HCT116 (cell line): ENCODE results near the gene RND1. TPM values are rescaled to one million over a fixed set of nuclear protein-coding genes. Genes with fewer than 3 reads are reported as not detected.

Experiments used
- ATAC-seq: fragments of 200-7000 bp; cut with Tn5 transposase; 2 replicates; pipeline ENCODE4 v1.9.1; 2020; ENCODE audit warnings: mild to moderate bottlenecking, moderate library complexity
- BruUV-seq: library from RNA; stranded (reverse); fragments of 400-500 nt; replicated peaks from 2 replicates; lab custom pipeline; 2021; lab: Mats Ljungman, UMichigan
- CTCF ChIA-PET: fragments of 300-600 bp; sonication (Branson Sonifier 250); formaldehyde crosslinking; loops from one replicate; lab custom pipeline; 2021; ENCODE audit warnings: antibody characterized with exemption; lab: Charles Lee
- POLR2A ChIA-PET: fragments of 300-600, 350-600 bp; sonication (Branson Sonifier 250); formaldehyde crosslinking; loops from one replicate; lab custom pipeline; 2021; ENCODE audit warnings: antibody characterized with exemption; lab: Charles Lee
- RAD21 ChIA-PET, 2 experiments: fragments of 300-600 bp; sonication (Branson Sonifier 250); formaldehyde crosslinking; loops; one replicate each; lab custom pipeline; 2023; ENCODE audit warnings: low total read pairs in 2 of 2; ENCODE audit not compliant: uncharacterized antibody in 2 of 2, unreplicated experiment in 2 of 2, low non-redundant PET in 1 of 2; lab: Charles Lee
- DNase-seq: peaks from one replicate; pipeline ENCODE4 v3.0.0-alpha.2; 2010; ENCODE audit warnings: low read depth, low spot score
- H2AFZ ChIP-seq: fragments of 200-600 bp; shearing (Covaris generic), sonication (generic); 2 replicates; pipeline ENCODE4 v1.6.1; 2017; ENCODE audit warnings: low read depth, mixed run types, mixed read lengths, antibody characterized with exemption, low read length; ENCODE audit not compliant: poor library complexity, severe bottlenecking
- H3K27ac ChIP-seq: 2 replicates; pipeline ENCODE4 v1.5.1; 2012; ENCODE audit warnings: low read depth, low read length
- H3K27me3 ChIP-seq: fragments of 200-600 bp; sonication (generic); 2 replicates; pipeline ENCODE4 v1.6.1; 2016; ENCODE audit warnings: mixed run types, low read length, mixed read lengths; ENCODE audit not compliant: insufficient read depth
- H3K36me3 ChIP-seq, 2 experiments: fragments of 200-500 bp in 1 of 2; fragments of 200-600 bp in 1 of 2; sonication (Bioruptor generic) in 1 of 2; sonication (generic) in 1 of 2; 2 replicates each; pipeline versions ENCODE4 v1.5.1 to v1.6.1; 2014 to 2016; ENCODE audit warnings: low read length in 2 of 2, inconsistent platforms in 1 of 2, mixed read lengths in 1 of 2, mixed run types in 1 of 2; ENCODE audit not compliant: insufficient read depth in 2 of 2, control insufficient read depth in 1 of 2
- H3K4me1 ChIP-seq, 2 experiments: fragments of 200-600 bp in 1 of 2; sonication (generic) in 1 of 2; 2 replicates each; pipeline versions ENCODE4 v1.5.1 to v1.6.1; 2012 to 2017; ENCODE audit warnings: low read length in 2 of 2, inconsistent platforms in 1 of 2, mild to moderate bottlenecking in 1 of 2, mixed read lengths in 1 of 2, mixed run types in 1 of 2, moderate library complexity in 1 of 2; ENCODE audit not compliant: insufficient read depth in 2 of 2, control insufficient read depth in 1 of 2
- H3K4me2 ChIP-seq: fragments of 200-600 bp; sonication (generic); 2 replicates; pipeline ENCODE4 v1.6.1; 2017; ENCODE audit warnings: mixed run types, low read length, mixed read lengths
- H3K4me3 ChIP-seq, 2 experiments: fragments of 200-600 bp in 1 of 2; sonication (generic) in 1 of 2; replicated peaks in 1 of 2; 2 replicates each; pipeline ENCODE4 v1.5.1; 2011 to 2016; ENCODE audit warnings: low read length in 2 of 2, control low read depth in 1 of 2, low read depth in 1 of 2, mild to moderate bottlenecking in 1 of 2, mixed read lengths in 1 of 2, mixed run types in 1 of 2
- H3K79me2 ChIP-seq: fragments of 200-600 bp; sonication (generic); 2 replicates; pipeline ENCODE4 v1.6.1; 2017; ENCODE audit warnings: mild to moderate bottlenecking, mixed run types, low read length, moderate library complexity, mixed read lengths; ENCODE audit not compliant: insufficient read depth
- H3K9ac ChIP-seq: fragments of 200-600 bp; sonication (generic); 2 replicates; pipeline ENCODE4 v1.6.1; 2016; ENCODE audit warnings: low read length, mixed read lengths
- H3K9me2 ChIP-seq: fragments of 200-600 bp; sonication (generic), shearing (Covaris generic); 2 replicates; pipeline ENCODE4 v1.6.1; 2017; ENCODE audit warnings: mixed run types, mild to moderate bottlenecking, moderate library complexity; ENCODE audit not compliant: insufficient read depth
- H3K9me3 ChIP-seq, 2 experiments: fragments of 200-500 bp in 1 of 2; fragments of 200-600 bp in 1 of 2; sonication (Bioruptor generic) in 1 of 2; sonication (generic) in 1 of 2; 2 replicates each; pipeline ENCODE4 v1.6.1; 2014 to 2017; ENCODE audit warnings: low read length in 2 of 2, mixed read lengths in 2 of 2, inconsistent platforms in 1 of 2, low read depth in 1 of 2, mild to moderate bottlenecking in 1 of 2, mixed run types in 1 of 2, moderate library complexity in 1 of 2; ENCODE audit not compliant: control insufficient read depth in 1 of 2, insufficient read depth in 1 of 2
- H4K20me1 ChIP-seq: fragments of 200-600 bp; sonication (generic), shearing (Covaris generic); 2 replicates; pipeline ENCODE4 v1.6.1; 2017; ENCODE audit warnings: mixed run types, mild to moderate bottlenecking, moderate library complexity; ENCODE audit not compliant: insufficient read depth
- CEBPB ChIP-seq: IDR thresholded peaks from 2 replicates; pipeline ENCODE4 v1.6.1; 2012; ENCODE audit warnings: low read depth
- REST ChIP-seq: IDR thresholded peaks from 2 replicates; pipeline ENCODE4 v1.6.1; 2012; ENCODE audit warnings: low read depth
- SIN3A ChIP-seq: IDR thresholded peaks from 2 replicates; pipeline ENCODE4 v1.6.1; 2012; ENCODE audit warnings: low read depth
- SRF ChIP-seq: IDR thresholded peaks from 2 replicates; pipeline ENCODE4 v1.6.1; 2012; ENCODE audit warnings: low read depth
- YY1 ChIP-seq: IDR thresholded peaks from 2 replicates; pipeline ENCODE4 v1.6.1; 2011; ENCODE audit warnings: low read length, low read depth, moderate library complexity, mild to moderate bottlenecking; ENCODE audit not compliant: insufficient replicate concordance; ENCODE audit errors: extremely low read depth
- intact Hi-C: fragments of 100-400 bp; cut with micrococcal nuclease; formaldehyde crosslinking; loops from 2 replicates; pipeline ENCODE4 v1.10.0; 2022
- total RNA-seq: library from RNA; stranded (reverse); gene quantifications from one replicate; pipeline ENCODE4 v1.2.1, GENCODE V29; 2021; ENCODE audit not compliant: unreplicated experiment

The RND1 gene
- total RNA-seq, 1 experiment from 2014 or later = 2.0 TPM

DNA sequence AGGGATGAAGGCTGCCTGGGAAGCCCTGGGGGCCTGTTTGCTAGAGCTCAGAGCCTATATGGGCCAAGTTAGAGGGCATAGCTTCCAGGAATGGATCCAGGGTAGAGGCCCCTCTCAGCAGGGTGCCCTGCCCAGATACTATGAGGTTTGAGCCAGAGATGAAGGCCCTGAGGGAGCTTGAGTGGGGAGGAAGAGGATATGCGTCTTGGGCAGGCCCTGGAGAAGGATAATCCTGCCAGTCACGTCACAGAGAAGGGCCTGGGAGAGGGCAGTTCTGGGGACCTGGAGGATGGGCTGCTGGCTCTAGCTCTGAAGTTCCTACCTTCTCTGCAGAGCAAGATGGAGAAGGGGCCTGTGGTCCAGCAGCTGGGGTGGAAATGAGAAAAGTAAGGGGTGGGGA, 53.3 kb downstream of the RND1 start:
- no peak overlapping the region for H2AFZ ChIP-seq
- H3K27ac ChIP-seq = no peak overlapping the region
- ATAC-seq (no peak), DNase-seq (no peak)
- no peak overlapping the region for H3K4me2 ChIP-seq
- H3K9me3 ChIP-seq = no peaks in the 10 kb centered on the region
- RAD21 ChIA-PET = no interaction called here
- intact Hi-C loops = no loop called here
- no peaks in the 10 kb centered on the region for H4K20me1 ChIP-seq
- H3K4me3 ChIP-seq = no peak overlapping the region
- no TSS peak for BruUV-seq
- CTCF ChIA-PET = interaction anchor here (0.7 kb wide), 1 partner anchor 34 kb away, joined by 3 read pairs; no protein-coding TSS in a partner anchor
- no peaks in the 10 kb centered on the region for H3K79me2 ChIP-seq
- no peak overlapping the region for H3K9ac ChIP-seq
- peaks cover 18 to 41% of the 10 kb centered on the region in 2 experiments for H3K4me1 ChIP-seq
- no peaks in the 10 kb centered on the region for H3K27me3 ChIP-seq
- POLR2A ChIA-PET = no interaction called here
- no peaks in the 10 kb centered on the region for H3K36me3 ChIP-seq
- TF ChIP-seq SIN3A (no peak), SRF (no peak), CEBPB (no peak), REST (no peak), YY1 (no peak)
- H3K9me2 ChIP-seq = no peaks in the 10 kb centered on the region
